Left hindlimb (tissue), 1 donor: Measurements from ENCODE around the gene SMG9.
A peak's percentile ranks its signal among the peaks of the same experiment; 100 is the strongest.

Experiments
- DNase-seq: peaks from one replicate; pipeline ENCODE4 v3.0.0-alpha.2; 2018

SMG9 gene

GRCh38 chr19:43754503-43755255 is at the start of gene SMG9:
SMG9 (minus strand) TSS chr19:43754962; CDS start chr19:43750741, 4,221 bp downstream.
- DNase-seq = peak; percentile 99

- DNase-seq = no peak
Measured at GRCh38 chr19:43804432-43804831, 49.7 kb upstream of the SMG9 start.

GRCh38 chr19:43802216-43802951 is 47.6 kb upstream of the SMG9 start, which contains the start of gene LYPD5:
LYPD5 (minus strand) TSS chr19:43802447; CDS start chr19:43802380, 67 bp downstream.
- no peak for DNase-seq

GRCh38 chr19:43799502-43800142 is 44.9 kb upstream of the SMG9 start:
- no peak for DNase-seq

GRCh38 chr19:43798546-43799409 is 44.0 kb upstream of the SMG9 start:
- DNase-seq = no peak

- DNase-seq = no peak
Measured at GRCh38 chr19:43798026-43798545, 43.3 kb upstream of the SMG9 start.

- DNase-seq = no peak
Measured at GRCh38 chr19:43797556-43797955, 42.8 kb upstream of the SMG9 start.

- no peak for DNase-seq
Measured at GRCh38 chr19:43797118-43797517, 42.4 kb upstream of the SMG9 start.

GRCh38 chr19:43790587-43790986 is 35.8 kb upstream of the SMG9 start:
- no peak for DNase-seq

GRCh38 chr19:43789029-43789428 is 34.3 kb upstream of the SMG9 start:
- no peak for DNase-seq

- DNase-seq = no peak
Measured at GRCh38 chr19:43786665-43787064, 31.9 kb upstream of the SMG9 start.

- no peak for DNase-seq
Measured at GRCh38 chr19:43784981-43785808, 30.4 kb upstream of the SMG9 start.

GRCh38 chr19:43784241-43784980 is 29.6 kb upstream of the SMG9 start:
- no peak for DNase-seq

GRCh38 chr19:43783636-43784035 is 28.9 kb upstream of the SMG9 start:
- no peak for DNase-seq

- DNase-seq = no peak
Measured at GRCh38 chr19:43782689-43783231, 28.0 kb upstream of the SMG9 start.

GRCh38 chr19:43782311-43782660 is 27.5 kb upstream of the SMG9 start:
- no peak for DNase-seq

GRCh38 chr19:43781630-43782310 is 27.0 kb upstream of the SMG9 start:
- no peak for DNase-seq

- DNase-seq = no peak
Measured at GRCh38 chr19:43780706-43781525, 26.2 kb upstream of the SMG9 start, which contains the start of gene KCNN4. KCNN4 (minus strand) TSS chr19:43780973; CDS start chr19:43780861, 112 bp downstream.

- DNase-seq = no peak
Measured at GRCh38 chr19:43779820-43780219, 25.1 kb upstream of the SMG9 start.
